HG03565 (cell line): ENCODE data around the gene LBHD2.
A peak's percentile ranks its signal among the peaks of the same experiment; 100 is the strongest.

Experiments used
- ATAC-seq: cut with Tn5 transposase; IDR thresholded peaks from one replicate; pipeline ENCODE4 v1.9.1; 2021; ENCODE audit warnings: mild to moderate bottlenecking, moderate library complexity; ENCODE audit not compliant: unreplicated experiment

The LBHD2 gene

DNA sequence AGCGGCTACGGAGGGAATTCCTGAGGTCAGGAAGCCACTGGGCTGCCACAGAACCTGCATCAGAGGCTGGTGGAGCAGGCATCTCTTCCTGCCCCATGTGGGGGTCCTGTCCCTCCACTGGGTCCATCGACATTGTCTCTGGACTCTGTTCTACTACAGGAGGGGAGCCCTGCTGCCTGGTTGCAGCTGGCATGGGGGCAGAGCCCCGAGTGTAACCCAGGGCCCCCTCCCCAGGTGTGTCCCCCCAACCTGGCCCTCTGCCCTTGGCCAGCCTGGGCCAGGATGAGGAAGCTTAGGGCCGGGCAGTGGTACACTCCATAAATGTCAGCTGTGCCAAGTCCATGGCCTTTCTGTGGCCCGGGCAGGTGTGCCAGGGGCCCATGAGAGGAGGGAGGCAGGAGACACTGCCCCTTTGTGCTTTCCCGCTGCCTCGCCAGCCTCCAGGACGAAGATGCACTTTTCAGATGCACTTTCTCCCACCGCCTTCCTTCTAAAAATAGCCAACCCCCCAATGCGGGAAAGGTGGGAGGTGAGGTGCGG lies 6.5 kb downstream of the LBHD2 start:
- no peak for ATAC-seq

- peak; percentile 44 for ATAC-seq
Measured at GRCh38 chr14:103091041-103091882, 7.3 kb downstream of the LBHD2 start.

- ATAC-seq = no peak
Measured at GRCh38 chr14:103091883-103092222, 7.8 kb downstream of the LBHD2 start.

GRCh38 chr14:103093856-103094405 lies 9.9 kb downstream of the LBHD2 start:
- no peak for ATAC-seq

DNA sequence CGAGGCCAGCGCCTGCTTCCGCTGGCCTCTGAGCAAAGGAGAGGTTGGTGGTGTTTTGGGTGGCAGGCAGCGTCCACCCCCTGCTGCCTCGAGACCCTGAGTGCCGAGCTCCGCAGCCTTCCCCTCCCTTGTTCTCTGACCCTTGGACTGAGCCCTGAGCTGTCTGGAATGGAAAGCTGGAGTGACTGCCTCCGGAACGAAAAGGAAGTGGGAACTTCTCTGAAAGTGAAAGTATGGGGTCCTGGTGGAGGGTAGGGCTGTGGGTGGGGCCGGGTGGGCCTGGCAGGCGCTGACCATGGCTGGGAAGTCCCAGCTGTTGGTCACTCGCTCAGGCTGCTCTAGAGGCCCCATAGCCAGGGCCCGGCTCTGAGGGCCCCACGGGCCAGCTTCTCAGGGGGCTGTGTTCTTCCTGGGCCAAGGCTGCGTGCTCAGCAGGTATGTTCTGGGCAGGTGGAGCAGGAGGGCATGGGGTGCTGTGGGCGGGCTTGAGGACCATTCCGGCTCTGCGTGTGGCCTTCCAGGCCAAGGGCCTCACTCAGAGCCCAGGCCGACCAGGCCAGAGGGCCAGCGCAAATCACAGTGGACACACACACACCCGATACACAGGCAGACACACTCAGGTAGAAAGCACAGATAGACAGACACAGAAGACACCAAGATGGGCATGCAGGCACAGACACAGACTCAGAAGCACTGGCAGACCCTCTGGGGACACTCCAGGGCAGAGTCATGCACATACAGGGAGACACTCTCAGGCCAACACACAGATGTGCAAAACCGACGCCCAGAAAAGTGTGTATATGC lies 10.6 kb downstream of the LBHD2 start, which contains the start of gene EXOC3L4:
TSS of gene EXOC3L4 (plus strand) at position 320 of the 804 bp plus-strand sequence. CDS start 5,495 bp downstream, outside the sequence.
- no peak for ATAC-seq

GRCh38 chr14:103095210-103095778 lies 11.3 kb downstream of the LBHD2 start:
- ATAC-seq = no peak

- no peak for ATAC-seq
Measured at GRCh38 chr14:103096387-103096786, 12.4 kb downstream of the LBHD2 start.

GRCh38 chr14:103097244-103097993 lies 13.4 kb downstream of the LBHD2 start:
- no peak for ATAC-seq

DNA sequence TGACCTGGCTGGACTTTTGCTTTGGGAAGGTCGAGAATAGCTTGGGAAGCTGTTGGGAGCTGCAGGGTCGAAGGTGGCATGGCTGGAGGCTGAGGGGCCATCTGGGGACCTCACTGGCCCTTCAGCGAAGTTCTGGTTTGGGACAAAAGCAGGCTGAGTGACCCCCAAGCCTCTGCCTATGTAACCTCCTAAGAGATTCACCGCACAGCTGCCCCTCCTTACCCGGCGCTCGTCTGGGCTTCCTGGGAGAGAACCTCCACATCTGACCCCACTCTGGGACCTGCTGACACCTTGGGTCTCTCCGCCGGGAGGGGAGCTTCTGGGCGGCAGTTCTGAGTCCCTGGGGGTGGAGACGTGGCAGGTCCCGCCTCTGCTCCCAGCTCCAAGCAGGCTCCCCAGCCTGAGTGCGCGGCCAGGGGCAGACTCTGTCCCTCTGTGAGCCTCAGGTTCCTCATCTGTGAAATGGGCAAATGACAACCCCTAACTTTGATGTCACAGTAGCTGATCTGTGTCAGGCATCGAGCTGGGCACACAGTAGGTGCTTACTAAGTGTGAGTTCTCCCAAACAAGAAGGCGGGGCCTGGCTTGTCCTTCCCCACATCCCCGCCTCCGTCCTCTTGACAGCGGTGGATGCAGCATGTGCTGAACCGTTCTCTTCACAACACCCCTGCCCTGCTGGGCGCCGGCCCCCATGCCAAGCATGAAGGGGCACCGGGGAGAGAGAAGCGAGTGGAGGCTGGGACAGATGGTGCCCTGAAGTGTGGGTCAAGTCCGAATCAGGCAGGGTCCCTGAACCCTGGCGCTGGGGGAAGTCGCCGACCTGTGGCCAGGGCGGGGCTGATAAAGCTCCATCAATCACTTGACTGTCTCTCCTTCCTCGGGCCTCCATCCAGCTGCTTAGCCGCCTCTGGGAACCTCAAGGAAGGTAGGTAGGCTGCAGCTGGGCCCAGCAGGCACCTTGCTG lies 14.3 kb downstream of the LBHD2 start:
- ATAC-seq = no peak

GRCh38 chr14:103099081-103099732 lies 15.2 kb downstream of the LBHD2 start:
- ATAC-seq = no peak

DNA sequence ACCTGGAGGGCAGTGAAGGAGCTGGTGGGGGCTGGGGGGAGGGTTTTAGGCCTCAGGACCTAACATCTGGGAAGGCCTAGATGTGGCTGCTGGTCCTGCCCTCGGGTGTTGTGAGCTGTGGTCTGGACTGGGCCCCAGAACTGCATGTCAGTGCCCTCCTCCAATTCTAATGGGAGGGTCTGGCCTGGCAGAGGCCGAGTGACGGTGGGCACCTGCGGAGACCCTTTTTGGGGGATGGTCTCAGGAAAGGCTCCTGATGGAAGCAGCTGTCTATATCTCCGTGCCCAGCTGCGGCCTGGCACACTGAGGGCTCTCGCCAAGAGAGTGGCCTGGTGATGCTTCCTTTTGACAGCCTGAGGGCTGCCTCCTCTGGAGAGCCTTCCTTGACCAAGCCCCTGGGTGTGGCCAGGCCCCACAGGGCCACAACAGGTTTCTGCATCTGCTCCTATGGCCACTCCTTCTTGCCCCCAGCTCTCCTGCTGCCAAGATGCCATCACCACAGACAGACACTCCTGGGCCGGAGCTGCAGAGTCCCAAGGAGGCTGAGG lies 15.8 kb downstream of the LBHD2 start:
- no peak for ATAC-seq

GRCh38 chr14:103100281-103101121 lies 16.5 kb downstream of the LBHD2 start:
- no peak for ATAC-seq

DNA sequence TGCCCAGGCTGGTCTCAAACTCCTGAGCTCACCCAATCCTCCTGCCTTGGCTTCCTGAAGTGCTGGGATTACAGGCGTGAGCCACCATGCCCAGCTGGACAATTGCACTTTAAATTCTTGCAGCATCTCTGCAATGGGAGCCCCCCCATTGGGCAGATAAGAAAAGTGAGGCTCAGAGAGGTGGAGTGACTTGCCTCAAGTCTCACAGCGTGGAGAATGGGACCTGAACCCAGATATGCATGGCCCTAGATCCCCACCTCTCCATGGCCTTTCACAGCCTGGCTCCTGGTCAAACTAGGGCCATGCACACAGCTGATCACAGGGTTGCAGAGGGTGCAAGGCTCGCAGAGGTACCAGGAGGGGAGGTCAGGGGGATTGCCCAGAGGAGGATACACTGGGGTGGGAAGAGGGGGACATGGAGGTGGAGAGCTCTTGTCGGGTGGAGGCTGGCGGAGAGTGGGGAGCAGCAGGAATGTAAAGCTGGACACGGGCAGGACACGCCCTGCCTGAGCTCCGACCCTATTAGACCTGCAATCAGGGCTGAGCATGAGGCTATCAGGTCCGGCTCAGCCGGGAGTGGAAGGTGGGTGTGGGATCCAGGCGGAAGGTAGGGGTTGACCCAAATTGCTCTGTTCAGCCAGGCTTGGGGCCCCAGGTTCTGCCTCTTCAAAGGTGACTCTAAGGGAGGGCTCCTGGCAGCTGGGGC lies 17.4 kb downstream of the LBHD2 start:
- ATAC-seq = no peak

DNA sequence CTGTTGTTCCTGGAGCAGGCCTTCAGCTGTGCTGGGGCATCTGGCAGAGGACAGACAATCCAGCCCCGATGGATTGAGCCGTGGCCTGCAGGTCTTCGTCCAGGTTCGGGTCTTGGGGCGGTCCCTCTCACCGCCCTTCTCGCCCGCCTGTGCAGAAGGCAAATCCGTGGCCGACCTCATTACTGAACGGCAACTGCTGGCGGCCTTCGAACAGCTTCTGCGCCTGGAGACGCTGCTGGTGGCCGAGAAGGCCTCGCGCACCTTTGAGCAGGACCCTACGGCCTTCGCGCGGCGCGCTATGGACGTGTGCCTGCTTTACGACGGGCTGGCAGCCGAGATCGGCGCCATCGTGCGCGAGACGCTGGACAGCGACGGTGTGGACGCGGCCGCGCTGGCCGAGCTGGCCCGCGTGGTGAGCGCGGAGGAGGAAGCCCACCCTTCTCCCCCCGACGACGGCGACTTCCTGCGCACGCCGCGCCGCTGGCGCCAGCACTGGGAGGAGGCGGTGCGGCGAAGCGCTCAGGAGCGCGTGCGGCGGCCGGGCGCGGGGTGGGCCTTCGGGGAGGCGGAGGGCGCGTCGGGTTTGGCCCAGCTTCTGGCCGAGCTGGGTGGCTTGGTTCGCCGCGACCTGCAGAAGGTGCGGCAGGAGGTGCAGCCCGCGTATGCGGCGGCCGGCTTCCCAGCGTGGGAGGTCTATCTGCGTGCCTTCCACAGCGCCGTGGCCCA lies 18.1 kb downstream of the LBHD2 start:
- ATAC-seq = no peak

DNA sequence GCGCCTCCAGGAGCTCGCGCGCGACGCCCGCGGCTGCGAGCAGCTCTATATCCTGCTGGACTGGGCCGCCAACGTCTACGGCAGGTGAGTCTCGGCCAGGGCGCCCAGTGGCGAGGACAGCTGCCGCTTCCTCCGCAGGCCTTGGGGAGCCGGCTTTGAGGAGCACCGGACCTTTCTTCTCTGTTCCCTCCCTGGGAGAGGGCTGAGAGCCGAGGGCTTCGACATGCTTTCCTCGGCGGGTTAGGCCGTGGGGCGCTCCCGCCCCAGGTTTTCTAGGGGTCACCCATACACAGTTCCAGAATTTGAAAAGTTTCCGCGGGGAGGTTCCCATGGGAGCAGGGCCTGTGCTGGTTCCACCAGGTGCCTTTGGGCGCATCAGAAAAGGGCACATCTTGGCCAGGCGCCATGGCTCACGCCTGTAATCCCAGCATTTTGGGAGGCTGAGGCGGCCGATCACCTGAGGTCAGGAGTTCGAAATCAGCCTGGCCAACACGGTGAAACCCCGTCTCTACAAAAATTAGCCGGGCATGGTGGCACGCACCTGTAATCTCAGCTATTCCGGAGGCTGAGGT lies 18.8 kb downstream of the LBHD2 start:
- ATAC-seq = no peak
